DND-41 (cell line): ENCODE results near the gene KLRC2.
"Not testable (repeated sequence)": the region's sequence is repeated elsewhere in the genome, so short reads cannot be mapped to it uniquely, and the experiment has no call there.

Experiments used
- ATAC-seq: fragments of 200-7000 bp; cut with Tn5 transposase; 3 replicates; pipeline ENCODE4 v1.9.1; 2021; ENCODE audit warnings: low read depth; ENCODE audit not compliant: insufficient read depth
- DNase-seq: peaks from one replicate; pipeline ENCODE4 v3.0.0-alpha.2; 2020
- H2AFZ ChIP-seq: 2 replicates; pipeline ENCODE4 v1.6.0; 2012; ENCODE audit warnings: low read depth, low read length
- H3K27ac ChIP-seq: 2 replicates; pipeline ENCODE4 v1.5.1; 2012; ENCODE audit warnings: low read length, inconsistent platforms
- H3K27me3 ChIP-seq: fragments of 200-600 bp; sonication (generic); 2 replicates; pipeline ENCODE4 v1.6.0; 2012; ENCODE audit warnings: low read length, mild to moderate bottlenecking, inconsistent platforms; ENCODE audit not compliant: insufficient read depth, poor library complexity
- H3K36me3 ChIP-seq: 2 replicates; pipeline ENCODE4 v1.5.1; 2012; ENCODE audit warnings: low read length, inconsistent platforms; ENCODE audit not compliant: insufficient read depth
- H3K4me1 ChIP-seq: 2 replicates; pipeline ENCODE4 v1.5.1; 2012; ENCODE audit warnings: mild to moderate bottlenecking, low read length; ENCODE audit not compliant: insufficient read depth
- H3K4me2 ChIP-seq: 2 replicates; pipeline ENCODE4 v1.6.0; 2012; ENCODE audit warnings: mild to moderate bottlenecking, moderate library complexity, low read length, inconsistent platforms; ENCODE audit not compliant: insufficient read depth
- H3K4me3 ChIP-seq, 2 experiments: fragments of 200-600 bp in 1 of 2; shearing (Covaris generic) in 1 of 2; 2 replicates each; pipeline ENCODE4 v1.5.1; 2012 to 2016; ENCODE audit warnings: inconsistent platforms in 2 of 2, low read length in 2 of 2, mild to moderate bottlenecking in 2 of 2, low read depth in 1 of 2, moderate library complexity in 1 of 2
- H3K79me2 ChIP-seq: 2 replicates; pipeline ENCODE4 v1.6.0; 2012; ENCODE audit warnings: low read length, inconsistent platforms; ENCODE audit not compliant: insufficient read depth
- H3K9ac ChIP-seq: 2 replicates; pipeline ENCODE4 v1.6.0; 2012; ENCODE audit warnings: low read depth, mild to moderate bottlenecking, inconsistent platforms, low read length, moderate library complexity
- H3K9me3 ChIP-seq: 2 replicates; pipeline ENCODE4 v1.5.1; 2012; ENCODE audit warnings: low read length, moderate library complexity, mild to moderate bottlenecking, inconsistent platforms; ENCODE audit not compliant: insufficient read depth, severe bottlenecking
- H4K20me1 ChIP-seq: 2 replicates; pipeline ENCODE4 v1.6.0; 2012; ENCODE audit warnings: low read length; ENCODE audit not compliant: insufficient read depth
- EZH2 ChIP-seq: IDR thresholded peaks from 3 replicates; pipeline ENCODE4 v1.6.1; 2012; ENCODE audit warnings: borderline replicate concordance, low read depth, mild to moderate bottlenecking, moderate library complexity, low read length, inconsistent platforms; ENCODE audit not compliant: severe bottlenecking
- TF ChIP-seq, protein P1 (sequence below): IDR thresholded peaks from 2 replicates; pipeline ENCODE4 v1.5.1; 2012; ENCODE audit warnings: borderline replicate concordance, low read length, moderate library complexity, mild to moderate bottlenecking; ENCODE audit not compliant: poor library complexity, severe bottlenecking; ENCODE audit errors: extremely low read depth

Gene KLRC2

DNA sequence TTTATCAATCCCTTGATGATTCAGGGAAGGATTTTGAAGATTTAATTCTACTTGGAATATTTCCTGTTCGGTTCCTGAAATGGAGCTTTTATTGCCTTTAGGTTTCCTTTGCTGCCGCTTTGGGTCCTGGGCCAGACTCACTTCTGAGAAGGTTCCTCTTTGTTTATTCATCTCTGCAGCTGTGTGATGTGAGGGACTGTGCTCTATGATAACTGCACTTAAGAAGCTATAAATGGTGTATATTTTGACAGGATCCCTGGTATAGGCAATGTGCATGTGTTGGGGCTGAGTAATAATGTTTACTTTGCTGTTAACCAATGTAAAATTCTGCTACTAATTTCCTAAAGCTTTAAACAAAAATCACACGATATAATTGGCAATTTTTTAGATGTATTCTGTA is at the start of gene KLRC2:
Gene KLRC2 (minus strand): TSS at position 195 of the 400 bp plus-strand sequence. CDS start 24 bp downstream, at position 171.
- not testable (repeated sequence) for H4K20me1 ChIP-seq, H3K27ac ChIP-seq, H3K27me3 ChIP-seq, H3K9ac ChIP-seq, ATAC-seq, H3K4me3 ChIP-seq, H3K36me3 ChIP-seq, H3K9me3 ChIP-seq, H3K4me2 ChIP-seq, H3K79me2 ChIP-seq, DNase-seq, H3K4me1 ChIP-seq, H2AFZ ChIP-seq

DNA sequence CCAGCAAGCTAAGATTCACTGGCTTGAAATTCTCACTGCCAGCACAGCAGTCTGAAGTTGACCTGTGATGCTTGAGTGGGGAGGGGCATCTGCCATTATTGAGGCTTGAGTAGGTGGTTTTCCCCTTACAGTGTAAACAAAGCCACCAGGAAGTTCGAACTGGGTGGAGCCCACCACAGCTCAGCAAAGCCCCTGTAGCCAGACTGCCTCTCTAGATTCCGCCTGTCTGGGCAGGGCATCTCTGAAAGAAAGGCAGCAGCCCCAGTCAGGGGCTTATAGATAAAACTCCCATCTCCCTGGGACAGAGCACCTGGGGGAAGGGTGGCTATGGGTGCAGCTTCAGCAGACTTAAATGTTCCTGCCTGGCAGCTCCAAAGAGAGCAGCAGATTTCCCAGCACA is 46.1 kb upstream of the KLRC2 start:
- not testable (repeated sequence) for H3K79me2 ChIP-seq, H3K9me3 ChIP-seq, ATAC-seq, H3K4me3 ChIP-seq, H2AFZ ChIP-seq, H3K4me2 ChIP-seq, H3K4me1 ChIP-seq, H3K9ac ChIP-seq, H3K27ac ChIP-seq, H3K27me3 ChIP-seq, H3K36me3 ChIP-seq, H4K20me1 ChIP-seq
- peak; percentile 8 for DNase-seq

DNA sequence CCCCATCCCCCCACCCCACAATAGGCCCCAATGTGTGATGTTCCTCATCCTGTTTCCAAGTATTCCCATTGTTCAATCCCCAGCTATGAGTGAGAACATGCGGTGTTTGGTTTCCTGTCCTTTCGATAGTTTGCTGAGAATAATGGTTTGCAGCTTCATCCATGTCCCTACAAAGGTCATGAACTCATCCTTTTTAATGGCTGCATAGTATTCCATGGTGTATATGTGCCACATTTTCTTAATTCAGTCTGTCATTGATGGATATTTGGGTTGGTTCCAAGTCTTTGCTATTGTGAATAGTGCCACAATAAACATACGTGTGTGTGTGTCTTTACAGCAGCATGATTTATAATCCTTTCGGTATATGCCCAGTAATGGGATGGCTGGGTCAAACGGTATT is 37.0 kb upstream of the KLRC2 start:
- not testable (repeated sequence) for H2AFZ ChIP-seq, H3K79me2 ChIP-seq

DNA sequence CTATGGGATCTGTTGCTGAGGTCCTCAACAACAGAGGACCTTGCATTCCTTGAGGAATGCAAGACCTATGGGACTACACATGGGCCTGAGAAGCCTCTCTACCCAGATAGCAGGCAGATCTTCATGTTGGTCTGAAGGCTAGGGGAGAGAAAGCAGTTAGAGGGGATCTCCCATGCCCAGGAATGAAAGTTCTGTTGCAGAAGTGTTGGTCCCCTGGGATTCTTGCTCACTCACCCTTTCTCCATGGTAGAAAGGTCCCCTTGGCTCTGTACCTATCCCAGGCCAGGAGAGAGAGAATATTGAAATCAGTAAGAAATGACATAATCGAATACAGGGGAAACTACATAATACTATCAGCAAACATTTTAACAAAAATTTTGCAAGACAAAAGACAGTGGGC is 33.9 kb upstream of the KLRC2 start:
- no peak for DNase-seq
- H3K79me2 ChIP-seq, result no peaks in the 10 kb centered on the region
- ATAC-seq, result no peak
- H3K27ac ChIP-seq, result no peak overlapping the region
- H3K36me3 ChIP-seq, result no peaks in the 10 kb centered on the region
- H4K20me1 ChIP-seq, result no peaks in the 10 kb centered on the region
- H3K27me3 ChIP-seq, result no peaks in the 10 kb centered on the region
- no peak overlapping the region for H3K9ac ChIP-seq
- no peaks in the 10 kb centered on the region for H3K4me1 ChIP-seq
- no peak overlapping the region for H2AFZ ChIP-seq
- TF ChIP-seq EZH2, result no peak
- TF ChIP-seq, protein P1, sequence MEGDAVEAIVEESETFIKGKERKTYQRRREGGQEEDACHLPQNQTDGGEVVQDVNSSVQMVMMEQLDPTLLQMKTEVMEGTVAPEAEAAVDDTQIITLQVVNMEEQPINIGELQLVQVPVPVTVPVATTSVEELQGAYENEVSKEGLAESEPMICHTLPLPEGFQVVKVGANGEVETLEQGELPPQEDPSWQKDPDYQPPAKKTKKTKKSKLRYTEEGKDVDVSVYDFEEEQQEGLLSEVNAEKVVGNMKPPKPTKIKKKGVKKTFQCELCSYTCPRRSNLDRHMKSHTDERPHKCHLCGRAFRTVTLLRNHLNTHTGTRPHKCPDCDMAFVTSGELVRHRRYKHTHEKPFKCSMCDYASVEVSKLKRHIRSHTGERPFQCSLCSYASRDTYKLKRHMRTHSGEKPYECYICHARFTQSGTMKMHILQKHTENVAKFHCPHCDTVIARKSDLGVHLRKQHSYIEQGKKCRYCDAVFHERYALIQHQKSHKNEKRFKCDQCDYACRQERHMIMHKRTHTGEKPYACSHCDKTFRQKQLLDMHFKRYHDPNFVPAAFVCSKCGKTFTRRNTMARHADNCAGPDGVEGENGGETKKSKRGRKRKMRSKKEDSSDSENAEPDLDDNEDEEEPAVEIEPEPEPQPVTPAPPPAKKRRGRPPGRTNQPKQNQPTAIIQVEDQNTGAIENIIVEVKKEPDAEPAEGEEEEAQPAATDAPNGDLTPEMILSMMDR, result no peak
- no peaks in the 10 kb centered on the region for H3K9me3 ChIP-seq
- no peak overlapping the region for H3K4me3 ChIP-seq
- no peak overlapping the region for H3K4me2 ChIP-seq

More for the DNA sequence above, 37.0 kb upstream of the KLRC2 start:
- H4K20me1 ChIP-seq, H3K4me2 ChIP-seq, H3K4me1 ChIP-seq, H3K4me3 ChIP-seq, ATAC-seq, DNase-seq, H3K27me3 ChIP-seq, H3K9me3 ChIP-seq, H3K9ac ChIP-seq, H3K36me3 ChIP-seq, H3K27ac ChIP-seq: not testable (repeated sequence)

DNA sequence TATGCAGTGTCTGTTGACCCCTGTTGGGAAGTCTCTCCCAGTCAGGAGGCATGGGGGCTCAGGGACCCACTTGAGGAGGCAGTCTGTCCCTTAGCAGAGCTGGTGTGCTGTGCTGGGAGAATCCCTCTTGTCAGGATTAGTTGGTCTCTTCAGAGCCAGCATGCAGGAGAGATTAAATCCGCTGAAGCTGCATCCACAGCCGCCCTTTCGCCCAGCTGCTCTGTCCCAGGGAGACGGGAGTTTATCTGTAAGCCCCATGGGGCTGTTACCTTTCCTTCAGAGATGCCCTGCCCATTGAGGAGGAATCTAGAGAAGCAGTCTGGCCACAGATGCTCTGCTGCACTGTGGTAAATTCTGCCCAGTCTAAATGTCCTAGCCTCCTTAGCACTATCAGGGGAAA is 30.5 kb upstream of the KLRC2 start:
- DNase-seq, result no peak
- Histone ChIP-seq H3K27ac (no peak overlapping the region), H3K27me3 (no peaks in the 10 kb centered on the region), H2AFZ (no peak overlapping the region), H3K36me3 (no peaks in the 10 kb centered on the region), H3K4me3 (no peak overlapping the region), H3K4me1 (no peaks in the 10 kb centered on the region), H4K20me1 (no peaks in the 10 kb centered on the region), H3K9me3 (no peaks in the 10 kb centered on the region), H3K4me2 (no peak overlapping the region), H3K79me2 (no peaks in the 10 kb centered on the region), H3K9ac (no peak overlapping the region)
- TF ChIP-seq, protein P1, result no peak
- TF ChIP-seq EZH2, result no peak
- ATAC-seq, result no peak
